ENCODE results near the gene MRPS6. TPM values are rescaled to one million over a fixed set of nuclear protein-coding genes. Genes with fewer than 3 reads are reported as not detected.

The MRPS6 gene
- total and polyA plus RNA-seq, 2 of the 13 experiments (the other 11 are each of a cell fraction or from before 2014, with no cell fraction given), result 14.2 to 26.9 TPM

- no peaks in the 10 kb centered on the region for H4K20me1 ChIP-seq (ENCODE audit: insufficient read depth, low read length)
- no TSS peak for BruUV-seq (replicated peaks)
- ATAC-seq (no peak), DNase-seq (ENCODE audit: low spot score) (no peak), FAIRE-seq (no peak)
- no peak overlapping the region for H3K4me2 ChIP-seq (ENCODE audit: low read depth, low read length)
- TF ChIP-seq NR2F6 (IDR thresholded peaks at IDR 0.05), result no peak
- TF ChIP-seq NR2F6 (CRISPR knock-in tag; IDR thresholded peaks at IDR 0.05), result no peak
- TF ChIP-seq ZNF24 (IDR thresholded peaks at IDR 0.05), result no peak
- TF ChIP-seq ZNF496 (CRISPR knock-in tag; IDR thresholded peaks at IDR 0.05; ENCODE audit: insufficient replicate concordance), result no peak
- TF ChIP-seq ZNF644 (CRISPR knock-in tag; IDR thresholded peaks at IDR 0.05; ENCODE audit: low read depth), result no peak
- TF ChIP-seq SAFB2 (CRISPR knock-in tag; IDR thresholded peaks at IDR 0.05; ENCODE audit: borderline replicate concordance, low read depth), result no peak
- no peak for TF ChIP-seq ZNF614 (CRISPR knock-in tag; IDR thresholded peaks at IDR 0.05; ENCODE audit: borderline replicate concordance)
- TF ChIP-seq MXD4 (CRISPR knock-in tag; IDR thresholded peaks at IDR 0.05), result no peak
- TF ChIP-seq CENPT (CRISPR knock-in tag; IDR thresholded peaks at IDR 0.05; ENCODE audit: low read depth), result no peak
- no peak for TF ChIP-seq REST (IDR thresholded peaks at IDR 0.05; ENCODE audit: borderline replicate concordance in 1 of 2, low read depth in 1 of 2, low read length in 2 of 2)
- no peak for TF ChIP-seq IKZF4 (CRISPR knock-in tag; IDR thresholded peaks at IDR 0.05; ENCODE audit: borderline replicate concordance, low read depth, not compliant biosample characterization)
- no peak for TF ChIP-seq ZBTB42 (CRISPR knock-in tag; IDR thresholded peaks at IDR 0.05)
- no peak for TF ChIP-seq FLYWCH1 (CRISPR knock-in tag; IDR thresholded peaks at IDR 0.05)
- no peak for TF ChIP-seq NFIB (CRISPR knock-in tag; IDR thresholded peaks at IDR 0.05; ENCODE audit: borderline replicate concordance)
- CTCF ChIA-PET (ENCODE audit: low intra/inter-chr PET ratio, low total read pairs), result no interaction called here
- peaks cover 7% of the 10 kb centered on the region; the same call in 1 of the 2 replicates for H3K9me3 ChIP-seq (ENCODE audit: low read length)
- POLR2A ChIA-PET, result no interaction called here
- no peaks in the 10 kb centered on the region for H3K79me2 ChIP-seq (ENCODE audit: insufficient read depth, low read length)
- H3K9ac ChIP-seq (ENCODE audit: insufficient read depth, low read depth, low read length), result no peak overlapping the region
- no peak overlapping the region for H3K27ac ChIP-seq (ENCODE audit: extremely low read length, insufficient read depth, low read length)
- no peak overlapping the region for H3K4me3 ChIP-seq (replicated peaks in 1 of 3; ENCODE audit: insufficient read depth in 1 of 3, low read depth in 2 of 3, low read length in 3 of 3)
- H3K4me1 ChIP-seq (ENCODE audit: insufficient read depth, low read length), result peaks cover 30% of the 10 kb centered on the region
- H3K36me3 ChIP-seq (replicated peaks in 1 of 2; ENCODE audit: control insufficient read depth in 1 of 2, insufficient read depth in 2 of 2, low read length in 2 of 2), result peaks cover 1 to 14% of the 10 kb centered on the region in 2 experiments; a peak in 3 of 5 replicates
- 97% methylated on average over 4 of the region's 6 CpGs for WGBS (ENCODE audit: low lambda C conversion rate)
- no peak overlapping the region for H2AFZ ChIP-seq (ENCODE audit: low read length)
- intact Hi-C loops (cut with micrococcal nuclease; ENCODE audit: unreplicated experiment), result no loop called here
- no peaks in the 10 kb centered on the region for H3K27me3 ChIP-seq (ENCODE audit: control insufficient read depth in 1 of 2, insufficient read depth in 2 of 2, low read length in 2 of 2)
- in situ Hi-C loops (cut with HindIII; ENCODE audit: extremely low pct_ligation_motif_present, low pct_unique_long_range_greater_than_20kb), result no loop called here
Measured at GRCh38 chr21:34144224-34144623, 70.8 kb downstream of the MRPS6 start.

Measured in HepG2 (cell line).